H1 (cell line): ENCODE results near the gene IRF4. TPM values are rescaled to one million over a fixed set of nuclear protein-coding genes. Genes with fewer than 3 reads are reported as not detected.
A peak's percentile ranks its signal among the peaks of the same experiment; 100 is the strongest.

Experiments
- CTCF ChIA-PET: fragments of 300-600 bp; sonication (Branson Sonifier 250); formaldehyde crosslinking; loops from one replicate; lab custom pipeline; 2021; ENCODE audit not compliant: partially characterized antibody; lab: Charles Lee
- POLR2A ChIA-PET: fragments of 300-600 bp; sonication (Branson Sonifier 250); formaldehyde crosslinking; loops from one replicate; lab custom pipeline; 2021; ENCODE audit warnings: inconsistent platforms; ENCODE audit not compliant: partially characterized antibody; lab: Charles Lee
- DNase-seq, 2 experiments: peaks; one replicate each; pipeline versions ENCODE4 v3.0.0 to v3.0.0-alpha.2; 2010 to 2022; ENCODE audit warnings: low spot score in 2 of 2, low read depth in 1 of 2, mixed read lengths in 1 of 2
- FAIRE-seq: peaks from 2 replicates; lab custom pipeline; 2011; peaks lifted over from hg19 to GRCh38; lab: Jason Lieb, UNC
- H2AFZ ChIP-seq: 2 replicates; pipeline ENCODE4 v1.8.1; 2012; ENCODE audit warnings: low read length, inconsistent platforms
- H2AK5ac ChIP-seq: 2 replicates; pipeline ENCODE4 v1.6.1; 2013; ENCODE audit warnings: low read depth, low read length
- H2BK120ac ChIP-seq: replicated peaks from 2 replicates; pipeline ENCODE3; 2013; ENCODE audit warnings: low read depth, low read length, inconsistent platforms
- H2BK12ac ChIP-seq: 2 replicates; pipeline ENCODE4 v1.6.1; 2013; ENCODE audit warnings: low read depth, low read length
- H2BK15ac ChIP-seq: 2 replicates; pipeline ENCODE4 v1.6.1; 2013; ENCODE audit warnings: low read length
- H2BK20ac ChIP-seq: 2 replicates; pipeline ENCODE4 v1.6.1; 2013; ENCODE audit warnings: low read length
- H2BK5ac ChIP-seq: 2 replicates; pipeline ENCODE4 v1.6.1; 2013; ENCODE audit warnings: low read depth, low read length
- H3K14ac ChIP-seq: 2 replicates; pipeline ENCODE4 v1.6.1; 2013; ENCODE audit warnings: inconsistent platforms; ENCODE audit not compliant: insufficient read length
- H3K18ac ChIP-seq: 2 replicates; pipeline ENCODE4 v1.6.1; 2013; ENCODE audit warnings: low read length; ENCODE audit errors: extremely low read depth
- H3K23ac ChIP-seq: 2 replicates; pipeline ENCODE4 v1.6.1; 2013; ENCODE audit warnings: inconsistent platforms; ENCODE audit not compliant: insufficient read length
- H3K23me2 ChIP-seq: 2 replicates; pipeline ENCODE4 v1.6.1; 2013; ENCODE audit warnings: low read depth, low read length
- H3K27ac ChIP-seq: 2 replicates; pipeline ENCODE4 v1.6.1; 2011; ENCODE audit warnings: low read depth, low read length, inconsistent platforms
- H3K27me3 ChIP-seq, 4 experiments: replicated peaks in 1 of 4; 1 replicate in 1 of 4; 2 replicates in 3 of 4; pipeline versions ENCODE4 v1.6.1 to v1.8.1; 2011 to 2013; ENCODE audit warnings: low read length in 3 of 4, mild to moderate bottlenecking in 3 of 4, inconsistent platforms in 2 of 4, mixed read lengths in 2 of 4, moderate library complexity in 1 of 4; ENCODE audit not compliant: control insufficient read depth in 3 of 4, insufficient read depth in 3 of 4; ENCODE audit errors: extremely low read depth in 1 of 4
- H3K36me3 ChIP-seq, 4 experiments: 2 replicates each; pipeline versions ENCODE4 v1.6.1 to v1.8.1; 2011 to 2013; ENCODE audit warnings: mild to moderate bottlenecking in 4 of 4, low read length in 3 of 4, moderate library complexity in 2 of 4, control low read depth in 1 of 4, inconsistent platforms in 1 of 4; ENCODE audit not compliant: insufficient read depth in 4 of 4, control insufficient read depth in 2 of 4
- H3K4ac ChIP-seq: replicated peaks from 2 replicates; pipeline ENCODE3; 2013; ENCODE audit warnings: low read length, low read depth, mixed read lengths, inconsistent platforms; ENCODE audit not compliant: insufficient read length
- H3K4me1 ChIP-seq, 4 experiments: replicated peaks in 1 of 4; 1 replicate in 1 of 4; 2 replicates in 3 of 4; pipeline versions ENCODE4 v1.6.1 to v1.8.1; 2011 to 2013; ENCODE audit warnings: low read length in 3 of 4, inconsistent platforms in 2 of 4, mixed read lengths in 1 of 4; ENCODE audit not compliant: insufficient read depth in 4 of 4, control insufficient read depth in 3 of 4
- H3K4me2 ChIP-seq, 2 experiments: 2 replicates each; pipeline versions ENCODE4 v1.6.1 to v1.8.1; 2011 to 2013; ENCODE audit warnings: low read depth in 2 of 2, low read length in 2 of 2, control low read depth in 1 of 2, inconsistent platforms in 1 of 2, mild to moderate bottlenecking in 1 of 2; ENCODE audit not compliant: insufficient read depth in 1 of 2
- H3K4me3 ChIP-seq, 4 experiments: fragments of 200-600, 300-600 bp in 1 of 4; sonication (generic), shearing (Covaris generic), sonication (Bioruptor Twin) in 1 of 4; 2 replicates each; pipeline versions ENCODE4 v1.5.1 to v1.8.1; 2011 to 2016; ENCODE audit warnings: low read length in 4 of 4, low read depth in 3 of 4, control low read depth in 2 of 4, inconsistent platforms in 2 of 4, mild to moderate bottlenecking in 2 of 4, mixed read lengths in 1 of 4, moderate library complexity in 1 of 4; ENCODE audit not compliant: insufficient read depth in 2 of 4; ENCODE audit errors: extremely low read depth in 1 of 4
- H3K56ac ChIP-seq: replicated peaks from 2 replicates; pipeline ENCODE3; 2013; ENCODE audit warnings: low read depth, mild to moderate bottlenecking, mixed read lengths, low read length, inconsistent platforms; ENCODE audit not compliant: insufficient read length
- H3K79me1 ChIP-seq: 2 replicates; pipeline ENCODE4 v1.6.1; 2013; ENCODE audit warnings: low read depth, low read length, control low read depth
- H3K79me2 ChIP-seq, 2 experiments: 2 replicates each; pipeline versions ENCODE4 v1.6.1 to v1.8.1; 2012 to 2013; ENCODE audit warnings: low read length in 2 of 2, mild to moderate bottlenecking in 2 of 2, inconsistent platforms in 1 of 2; ENCODE audit not compliant: insufficient read depth in 2 of 2, control insufficient read depth in 1 of 2
- H3K9ac ChIP-seq, 4 experiments: replicated peaks in 1 of 4; 1 replicate in 1 of 4; 2 replicates in 3 of 4; pipeline versions ENCODE4 v1.6.1 to v1.8.1; 2011 to 2013; ENCODE audit warnings: low read depth in 3 of 4, low read length in 3 of 4, control low read depth in 2 of 4, mild to moderate bottlenecking in 2 of 4, moderate library complexity in 2 of 4, inconsistent platforms in 1 of 4; ENCODE audit errors: extremely low read depth in 1 of 4
- H3K9me3 ChIP-seq, 2 experiments: 2 replicates each; pipeline versions ENCODE4 v1.6.1 to v1.8.1; 2012 to 2013; ENCODE audit warnings: mild to moderate bottlenecking in 2 of 2, moderate library complexity in 2 of 2, control low read depth in 1 of 2, inconsistent platforms in 1 of 2, low read depth in 1 of 2, low read length in 1 of 2, mixed read lengths in 1 of 2; ENCODE audit not compliant: insufficient read depth in 2 of 2
- H4K20me1 ChIP-seq, 2 experiments: replicated peaks in 1 of 2; 2 replicates each; pipeline versions ENCODE3 to v1.8.1; 2011 to 2013; ENCODE audit warnings: inconsistent platforms in 2 of 2, low read length in 2 of 2, mild to moderate bottlenecking in 1 of 2; ENCODE audit not compliant: insufficient read depth in 2 of 2, control insufficient read depth in 1 of 2
- H4K5ac ChIP-seq: 2 replicates; pipeline ENCODE4 v1.6.1; 2013; ENCODE audit warnings: low read length, low read depth, mixed read lengths, inconsistent platforms; ENCODE audit not compliant: insufficient read length
- H4K8ac ChIP-seq: 2 replicates; pipeline ENCODE4 v1.8.0; 2013; ENCODE audit warnings: mild to moderate bottlenecking, moderate library complexity, low read length, inconsistent platforms; ENCODE audit not compliant: insufficient read depth; ENCODE audit errors: extremely low read depth
- H4K91ac ChIP-seq: replicated peaks from 2 replicates; pipeline ENCODE3; 2013; ENCODE audit warnings: low read length, mixed read lengths, inconsistent platforms; ENCODE audit not compliant: insufficient read length
- POLR2AphosphoS5 ChIP-seq: IDR thresholded peaks from 2 replicates; pipeline ENCODE4 v1.6.1; 2011; ENCODE audit warnings: low read depth, low read length
- RAD21 ChIP-seq, 2 experiments: IDR thresholded peaks in 1 of 2; conservative IDR thresholded peaks in 1 of 2; 2 replicates each; pipeline ENCODE4 v1.6.1; 2011; ENCODE audit warnings: low read depth in 2 of 2, low read length in 2 of 2, improper control_type of control experiment in 1 of 2, inconsistent platforms in 1 of 2, mild to moderate bottlenecking in 1 of 2, moderate library complexity in 1 of 2
- WGBS, 2 experiments: shearing (Covaris generic) in 1 of 2; methylation state at CpG; one replicate each; pipeline versions ENCODE4 v1.1.6 to v1.1.7; 2013 to 2015; ENCODE audit warnings: low lambda C conversion rate in 2 of 2, mixed read lengths in 2 of 2, inconsistent platforms in 1 of 2, low coverage in 1 of 2, missing lambda C conversion rate in 1 of 2; ENCODE audit not compliant: insufficient replicate concordance in 2 of 2, insufficient coverage in 1 of 2, insufficient read length in 1 of 2; ENCODE audit errors: extremely low coverage in 1 of 2, missing lambda C conversion rate in 1 of 2; 5-methylcytosine and 5-hydroxymethylcytosine counted together
- polyA plus RNA-seq, 7 experiments: library from polyadenylated mRNA; depleted of rRNA in 3 of 7; stranded (reverse) in 5 of 7; unstranded in 2 of 7; fragments of >200 nt in 5 of 7; fragments of 200-250 nt in 2 of 7; gene quantifications; 1 replicate in 5 of 7; 2 replicates in 1 of 7; 4 replicates in 1 of 7; pipeline versions ENCODE4 v1.2.1 to v1.2.3, GENCODE V29; 2011 to 2013; ENCODE audit warnings: missing spikeins in 2 of 7, mixed read lengths in 2 of 7
- total RNA-seq: library from RNA; stranded (reverse); fragmentation: NEBNext Ultra II Directional; extraction: Animal tissue kit (Norgen Biotek cat#: 25700); gene quantifications from 2 replicates; pipeline ENCODE4 v1.2.1, GENCODE V29; 2021

Gene IRF4
- total and polyA plus RNA-seq, 2 of the 8 experiments (the other 6 are each of a cell fraction or from before 2014, with no cell fraction given) = 0.77 to 2.1 TPM

GRCh38 chr6:373773-374724, 17.5 kb upstream of the IRF4 start:
- Histone ChIP-seq H3K4me2 (no peak overlapping the region; a peak in 2 of 4 replicates), H2AK5ac (no peak overlapping the region), H2AFZ (no peak overlapping the region), H2BK15ac (no peak overlapping the region), H3K56ac (no peak overlapping the region), H4K8ac (no peak overlapping the region), H3K23me2 (no peaks in the 10 kb centered on the region), H4K91ac (no peak overlapping the region), H3K23ac (no peak overlapping the region), H3K9me3 (peaks cover 35 to 63% of the 10 kb centered on the region in 2 experiments; a peak in 3 of 4 replicates), H3K4me3 (no peak overlapping the region), H2BK12ac (no peak overlapping the region), H3K36me3 (no peaks in the 10 kb centered on the region), H3K4me1 (peaks cover 0 to 6% (median 0%) of the 10 kb centered on the region in 4 experiments; a peak in 2 of 7 replicates), H3K9ac (no peak overlapping the region), H3K79me1 (no peaks in the 10 kb centered on the region), H3K79me2 (no peaks in the 10 kb centered on the region), H3K18ac (no peak overlapping the region), H3K27ac (no peak overlapping the region), H2BK20ac (no peak overlapping the region), H3K14ac (no peak overlapping the region), H3K27me3 (no peaks in the 10 kb centered on the region; a peak in 1 of 7 replicates), H3K4ac (no peak overlapping the region), H2BK120ac (no peak overlapping the region), H2BK5ac (no peak overlapping the region), H4K5ac (no peak overlapping the region), H4K20me1 (no peaks in the 10 kb centered on the region)
- ChIA-PET POLR2A (interaction anchor here (0.9 to 1.6 kb wide), 3 partner anchors 9 to 19 kb away, joined by 3 read pairs; no protein-coding TSS in a partner anchor), CTCF (interaction anchor here (0.8 to 4.3 kb wide), 9 partner anchors 9 to 184 kb away, joined by 3 to 12 read pairs (median 5); no protein-coding TSS in a partner anchor)
- DNase-seq (no peak), FAIRE-seq (no peak)
- no peak for TF ChIP-seq POLR2AphosphoS5
- peak; percentile 47 to 52 for TF ChIP-seq RAD21 (IDR thresholded peaks at IDR 0.05 in 1 of 2, conservative IDR thresholded peaks at IDR 0.05 in 1 of 2; ENCODE audit: low read depth in 2 of 2, low read length in 2 of 2)
- 75% methylated on average over 26 of the region's 26 CpGs; no CpG with 5 or more reads in 1 of the 2 experiments for WGBS, 2 experiments
